Measurements from ENCODE around the gene LTBP4. TPM values are rescaled to one million over a fixed set of nuclear protein-coding genes. Genes with fewer than 3 reads are reported as not detected.

LTBP4 gene
- total RNA-seq, 2 donors from 2014 or later, result 164 to 195 TPM

- H3K4me1 Mint-ChIP-seq (ENCODE audit: low read depth), result peaks cover 78% of the 10 kb centered on the region
- peak in 1 of 2 donors; percentile 0 for ATAC-seq (replicated peaks in 1 of 2)
- H3K9me3 Mint-ChIP-seq, result no peaks in the 10 kb centered on the region
- H3K4me3 Mint-ChIP-seq, result peak overlapping the region; percentile 89 to 97
- H3K27ac Mint-ChIP-seq, result no peak overlapping the region
- H3K27me3 Mint-ChIP-seq (ENCODE audit: low read depth), result peaks cover 25% of the 10 kb centered on the region
- DNase-seq, result no peak
- H3K36me3 Mint-ChIP-seq (ENCODE audit: insufficient read depth in 2 of 2), result no peaks in the 10 kb centered on the region
Measured at GRCh38 chr19:40604647-40605215, 3.6 kb downstream of the LTBP4 start.

GRCh38 chr19:40605216-40605971 is 4.2 kb downstream of the LTBP4 start:
- Mint-ChIP-seq H3K36me3 (ENCODE audit: insufficient read depth in 2 of 2) (no peaks in the 10 kb centered on the region), H3K9me3 (no peaks in the 10 kb centered on the region), H3K27me3 (ENCODE audit: low read depth) (peaks cover 20% of the 10 kb centered on the region), H3K4me1 (ENCODE audit: low read depth) (peaks cover 82% of the 10 kb centered on the region), H3K4me3 (peak overlapping the region; percentile 89 to 97), H3K27ac (no peak overlapping the region)
- DNase-seq (peak; percentile 85 to 89), ATAC-seq (replicated peaks in 1 of 2) (peak; percentile 52 to 55)

DNA sequence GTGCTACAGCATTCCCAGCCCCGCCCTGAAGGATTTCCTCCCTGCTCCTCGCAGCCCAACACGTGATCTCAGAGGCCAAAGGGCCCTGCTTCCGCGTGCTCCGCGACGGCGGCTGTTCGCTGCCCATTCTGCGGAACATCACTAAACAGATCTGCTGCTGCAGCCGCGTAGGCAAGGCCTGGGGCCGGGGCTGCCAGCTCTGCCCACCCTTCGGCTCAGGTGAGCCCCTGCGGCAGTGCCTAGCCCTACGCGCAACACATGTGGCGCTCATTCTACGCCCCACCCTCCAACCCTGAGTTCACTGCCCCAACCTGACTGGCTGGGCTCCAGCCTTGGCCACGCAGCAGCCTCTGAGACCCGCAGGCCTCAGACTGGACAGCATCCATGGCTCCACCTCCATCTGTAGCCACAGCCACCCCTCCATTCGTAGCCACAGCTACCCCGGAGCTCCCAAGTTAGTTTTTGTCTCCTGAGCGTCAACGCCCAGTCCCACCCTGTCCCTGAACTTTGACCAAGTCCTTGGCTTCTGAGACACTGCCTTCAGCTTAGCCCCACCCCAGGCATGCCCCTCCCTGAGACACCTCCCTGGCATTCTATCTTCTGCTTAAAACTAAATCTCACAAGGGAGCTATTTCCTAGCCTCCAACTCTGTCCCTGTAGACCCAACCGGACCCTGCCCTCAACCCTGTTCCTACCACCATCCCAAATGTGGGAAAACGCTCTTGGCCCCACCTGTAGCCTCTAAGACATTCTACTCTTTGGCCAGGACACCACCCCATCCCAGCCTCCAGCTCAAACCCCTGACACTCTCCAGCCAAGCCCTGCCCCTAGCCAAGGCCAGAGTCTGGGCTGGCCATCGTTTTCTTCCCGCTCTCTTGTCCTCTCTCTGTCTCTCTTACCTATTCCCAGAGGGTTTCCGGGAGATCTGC is 6.4 kb downstream of the LTBP4 start:
- peak overlapping the region; percentile 45 to 97 for H3K4me3 Mint-ChIP-seq
- no peak overlapping the region for H3K27ac Mint-ChIP-seq
- ATAC-seq (replicated peaks in 1 of 2) (no peak), DNase-seq (no peak)
- peaks cover 88% of the 10 kb centered on the region for H3K4me1 Mint-ChIP-seq (ENCODE audit: low read depth)
- H3K36me3 Mint-ChIP-seq (ENCODE audit: insufficient read depth in 2 of 2), result no peaks in the 10 kb centered on the region
- no peaks in the 10 kb centered on the region for H3K9me3 Mint-ChIP-seq
- H3K27me3 Mint-ChIP-seq (ENCODE audit: low read depth), result peaks cover 13% of the 10 kb centered on the region

DNA sequence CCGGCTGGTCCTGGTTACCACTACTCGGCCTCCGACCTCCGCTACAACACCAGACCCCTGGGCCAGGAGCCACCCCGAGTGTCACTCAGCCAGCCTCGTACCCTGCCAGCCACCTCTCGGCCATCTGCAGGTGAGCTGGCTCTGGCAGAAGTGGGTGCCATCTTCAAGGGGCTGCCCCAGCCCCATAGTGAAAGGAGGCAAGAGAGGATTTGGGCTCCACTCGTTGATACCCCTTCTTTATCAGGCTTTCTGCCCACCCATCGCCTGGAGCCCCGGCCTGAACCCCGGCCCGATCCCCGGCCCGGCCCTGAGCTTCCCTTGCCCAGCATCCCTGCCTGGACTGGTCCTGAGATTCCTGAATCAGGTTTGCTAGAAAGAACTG is 7.1 kb downstream of the LTBP4 start:
- H3K4me1 Mint-ChIP-seq (ENCODE audit: low read depth), result peaks cover 82% of the 10 kb centered on the region
- DNase-seq (no peak), ATAC-seq (replicated peaks in 1 of 2) (no peak)
- no peaks in the 10 kb centered on the region for H3K9me3 Mint-ChIP-seq
- no peaks in the 10 kb centered on the region for H3K36me3 Mint-ChIP-seq (ENCODE audit: insufficient read depth in 2 of 2)
- H3K27ac Mint-ChIP-seq, result no peak overlapping the region
- peaks cover 7% of the 10 kb centered on the region for H3K27me3 Mint-ChIP-seq (ENCODE audit: low read depth)
- H3K4me3 Mint-ChIP-seq, result peak overlapping the region; percentile 8 to 97

DNA sequence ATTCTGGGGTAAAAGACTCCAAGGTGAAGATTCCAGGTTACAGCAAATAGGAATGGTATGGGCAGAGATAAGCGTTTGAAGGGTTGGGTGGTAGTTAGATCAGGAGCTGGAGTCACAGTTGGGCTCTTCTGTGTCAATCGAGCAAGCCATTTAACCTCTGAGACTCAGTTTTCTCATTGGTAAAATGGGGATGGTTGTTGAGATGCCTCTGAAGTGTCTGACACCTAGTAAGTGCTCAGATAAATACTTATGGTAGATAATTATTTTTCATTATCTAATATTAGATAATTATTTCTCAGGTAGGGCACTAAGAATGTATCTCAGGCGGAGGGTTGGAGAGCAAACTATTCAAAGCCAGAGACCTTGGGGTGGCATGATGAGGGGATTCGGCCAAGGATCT is 7.8 kb downstream of the LTBP4 start:
- H3K9me3 Mint-ChIP-seq, result no peaks in the 10 kb centered on the region
- peaks cover 0 to 1% of the 10 kb centered on the region in 2 donors for H3K36me3 Mint-ChIP-seq (ENCODE audit: insufficient read depth in 2 of 2)
- no peak for ATAC-seq (replicated peaks in 1 of 2)
- H3K4me1 Mint-ChIP-seq (ENCODE audit: low read depth), result peaks cover 75% of the 10 kb centered on the region
- H3K4me3 Mint-ChIP-seq, result peak overlapping the region; percentile 89 to 97
- H3K27ac Mint-ChIP-seq, result peak overlapping the region; percentile 55
- H3K27me3 Mint-ChIP-seq (ENCODE audit: low read depth), result peaks cover 4% of the 10 kb centered on the region
- no peak for DNase-seq

DNA sequence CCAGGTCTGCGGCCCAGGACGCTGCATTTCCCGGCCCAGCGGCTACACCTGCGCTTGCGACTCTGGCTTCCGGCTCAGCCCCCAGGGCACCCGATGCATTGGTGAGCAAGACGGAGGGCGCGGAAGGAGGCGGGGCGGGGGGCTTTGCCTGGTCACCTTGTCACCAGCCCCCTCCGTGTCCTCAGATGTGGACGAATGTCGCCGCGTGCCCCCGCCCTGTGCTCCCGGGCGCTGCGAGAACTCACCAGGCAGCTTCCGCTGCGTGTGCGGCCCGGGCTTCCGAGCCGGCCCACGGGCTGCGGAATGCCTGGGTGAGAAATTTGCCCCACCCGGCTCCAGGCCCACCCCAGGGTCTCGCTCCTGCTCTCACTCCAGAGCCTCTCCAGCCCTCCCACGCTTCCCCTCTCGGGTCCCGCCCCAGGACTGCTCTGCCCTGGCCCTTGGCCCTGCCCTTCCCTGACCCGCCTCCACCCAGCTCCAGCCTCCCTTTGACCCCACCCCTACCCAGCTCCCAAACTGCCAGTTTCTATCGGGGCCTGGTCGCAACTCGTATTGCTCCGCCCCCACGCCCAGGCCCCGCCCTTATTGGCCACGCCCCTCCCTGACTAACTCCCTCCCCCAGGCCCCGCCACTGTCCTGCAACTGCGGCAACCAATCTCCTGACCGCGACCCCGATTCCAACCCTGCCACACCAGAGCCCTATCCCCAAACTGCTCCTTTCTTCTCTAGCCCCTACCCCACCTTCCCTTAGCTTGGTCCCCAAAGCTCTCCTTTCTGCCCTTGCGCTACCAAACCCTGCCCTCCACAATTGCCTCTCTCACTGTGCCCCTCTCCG is 8.6 kb downstream of the LTBP4 start:
- H3K27ac Mint-ChIP-seq, result peak overlapping the region; percentile 87
- H3K4me3 Mint-ChIP-seq, result peak overlapping the region; percentile 89 to 97
- H3K4me1 Mint-ChIP-seq (ENCODE audit: low read depth), result peaks cover 71% of the 10 kb centered on the region

DNA sequence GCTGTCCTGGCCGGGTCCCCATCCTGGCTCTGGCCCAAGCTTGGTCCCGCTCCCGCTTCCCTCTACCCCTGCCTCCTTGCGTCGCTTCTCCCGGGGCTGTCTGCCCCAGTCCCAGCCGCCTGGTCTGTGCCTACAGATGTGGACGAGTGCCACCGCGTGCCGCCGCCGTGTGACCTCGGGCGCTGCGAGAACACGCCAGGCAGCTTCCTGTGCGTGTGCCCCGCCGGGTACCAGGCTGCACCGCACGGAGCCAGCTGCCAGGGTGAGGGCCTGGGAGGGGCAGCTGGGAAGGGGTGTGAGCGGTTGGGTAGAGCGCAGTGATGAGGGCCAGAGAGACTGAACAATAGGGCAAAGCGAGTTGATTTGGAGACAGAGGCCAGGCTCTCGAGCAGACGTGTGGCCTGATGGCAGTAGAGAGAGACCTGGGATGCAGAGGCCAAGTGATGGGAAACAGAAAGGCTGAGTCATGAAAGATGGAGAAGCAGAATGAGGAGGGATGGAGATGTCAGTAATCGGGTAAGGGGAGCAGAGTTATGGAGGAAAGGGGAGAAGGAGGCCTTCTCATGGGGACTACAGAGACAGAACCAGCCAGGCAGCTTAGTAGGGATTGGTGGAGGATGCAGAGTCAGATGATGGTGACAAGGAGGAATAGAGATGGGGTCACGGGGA is 9.4 kb downstream of the LTBP4 start:
- Mint-ChIP-seq H3K4me1 (ENCODE audit: low read depth) (peaks cover 73% of the 10 kb centered on the region), H3K27ac (peak overlapping the region; percentile 87), H3K9me3 (no peaks in the 10 kb centered on the region), H3K4me3 (peak overlapping the region; percentile 89 to 97), H3K36me3 (ENCODE audit: insufficient read depth in 2 of 2) (peaks cover 1 to 10% of the 10 kb centered on the region in 2 donors), H3K27me3 (ENCODE audit: low read depth) (no peaks in the 10 kb centered on the region)
- DNase-seq (peak; percentile 71 to 76), ATAC-seq (replicated peaks in 1 of 2) (peak; percentile 15 to 16)

More for the DNA sequence above, 8.6 kb downstream of the LTBP4 start:
- ATAC-seq (replicated peaks in 1 of 2), result peak; percentile 57 to 63
- peak; percentile 94 to 97 for DNase-seq
- no peaks in the 10 kb centered on the region for H3K9me3 Mint-ChIP-seq
- H3K36me3 Mint-ChIP-seq (ENCODE audit: insufficient read depth in 2 of 2), result peaks cover 1 to 4% of the 10 kb centered on the region in 2 donors
- H3K27me3 Mint-ChIP-seq (ENCODE audit: low read depth), result no peaks in the 10 kb centered on the region

DNA sequence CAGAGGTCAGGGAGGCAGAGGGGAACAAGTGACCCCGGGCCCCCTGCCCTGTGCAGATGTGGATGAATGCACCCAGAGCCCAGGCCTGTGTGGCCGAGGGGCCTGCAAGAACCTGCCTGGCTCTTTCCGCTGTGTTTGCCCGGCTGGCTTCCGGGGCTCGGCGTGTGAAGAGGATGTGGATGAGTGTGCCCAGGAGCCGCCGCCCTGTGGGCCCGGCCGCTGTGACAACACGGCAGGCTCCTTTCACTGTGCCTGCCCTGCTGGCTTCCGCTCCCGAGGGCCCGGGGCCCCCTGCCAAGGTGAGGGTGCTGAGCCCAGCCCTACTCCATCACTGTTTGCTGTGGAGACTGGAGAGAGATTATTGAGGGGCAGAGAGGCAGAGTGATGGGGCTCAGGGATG is 9.9 kb downstream of the LTBP4 start:
- H3K36me3 Mint-ChIP-seq (ENCODE audit: insufficient read depth in 2 of 2), result peaks cover 3 to 14% of the 10 kb centered on the region in 2 donors
- no peaks in the 10 kb centered on the region for H3K27me3 Mint-ChIP-seq (ENCODE audit: low read depth)
- peak overlapping the region; percentile 89 to 97 for H3K4me3 Mint-ChIP-seq
- no peak for DNase-seq
- peak overlapping the region; percentile 25 for H3K27ac Mint-ChIP-seq
- peaks cover 73% of the 10 kb centered on the region for H3K4me1 Mint-ChIP-seq (ENCODE audit: low read depth)
- no peaks in the 10 kb centered on the region for H3K9me3 Mint-ChIP-seq
- ATAC-seq (replicated peaks in 1 of 2), result no peak

DNA sequence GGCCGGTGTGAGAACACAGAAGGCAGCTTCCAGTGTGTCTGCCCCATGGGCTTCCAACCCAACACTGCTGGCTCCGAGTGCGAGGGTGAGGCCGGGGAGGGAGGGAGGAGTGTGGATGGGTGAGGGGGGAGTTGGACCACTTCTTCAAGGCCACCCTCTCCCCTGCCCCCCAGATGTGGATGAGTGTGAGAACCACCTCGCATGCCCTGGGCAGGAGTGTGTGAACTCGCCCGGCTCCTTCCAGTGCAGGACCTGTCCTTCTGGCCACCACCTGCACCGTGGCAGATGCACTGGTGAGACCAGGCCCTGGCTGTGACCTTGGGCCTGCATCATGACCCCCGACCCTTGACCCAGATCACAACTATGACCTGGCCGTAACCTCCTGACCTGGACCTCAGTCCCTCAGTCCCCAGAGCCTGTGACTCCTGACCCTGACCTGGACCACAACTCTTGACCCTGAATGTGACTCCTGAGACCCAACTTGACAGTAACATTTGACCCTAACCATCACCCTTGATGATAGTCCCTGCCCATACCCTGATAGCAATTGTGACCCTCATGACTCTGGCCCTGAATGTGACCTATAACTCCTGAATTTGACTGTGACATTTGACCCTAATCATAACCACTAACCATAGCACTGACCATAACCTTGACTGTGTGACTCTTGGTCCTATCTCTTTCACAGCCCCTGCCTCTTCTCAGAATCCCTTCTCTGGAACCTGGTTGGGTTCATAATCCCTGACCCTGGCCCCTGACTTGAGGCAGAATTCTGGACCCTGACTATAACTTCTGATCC is 10.9 kb downstream of the LTBP4 start:
- DNase-seq (no peak), ATAC-seq (replicated peaks in 1 of 2) (no peak)
- Mint-ChIP-seq H3K4me3 (peak overlapping the region; percentile 96 to 100), H3K4me1 (ENCODE audit: low read depth) (peaks cover 63% of the 10 kb centered on the region), H3K27me3 (ENCODE audit: low read depth) (no peaks in the 10 kb centered on the region), H3K27ac (peak overlapping the region; percentile 14), H3K36me3 (ENCODE audit: insufficient read depth in 2 of 2) (peaks cover 3 to 14% of the 10 kb centered on the region in 2 donors), H3K9me3 (no peaks in the 10 kb centered on the region)

DNA sequence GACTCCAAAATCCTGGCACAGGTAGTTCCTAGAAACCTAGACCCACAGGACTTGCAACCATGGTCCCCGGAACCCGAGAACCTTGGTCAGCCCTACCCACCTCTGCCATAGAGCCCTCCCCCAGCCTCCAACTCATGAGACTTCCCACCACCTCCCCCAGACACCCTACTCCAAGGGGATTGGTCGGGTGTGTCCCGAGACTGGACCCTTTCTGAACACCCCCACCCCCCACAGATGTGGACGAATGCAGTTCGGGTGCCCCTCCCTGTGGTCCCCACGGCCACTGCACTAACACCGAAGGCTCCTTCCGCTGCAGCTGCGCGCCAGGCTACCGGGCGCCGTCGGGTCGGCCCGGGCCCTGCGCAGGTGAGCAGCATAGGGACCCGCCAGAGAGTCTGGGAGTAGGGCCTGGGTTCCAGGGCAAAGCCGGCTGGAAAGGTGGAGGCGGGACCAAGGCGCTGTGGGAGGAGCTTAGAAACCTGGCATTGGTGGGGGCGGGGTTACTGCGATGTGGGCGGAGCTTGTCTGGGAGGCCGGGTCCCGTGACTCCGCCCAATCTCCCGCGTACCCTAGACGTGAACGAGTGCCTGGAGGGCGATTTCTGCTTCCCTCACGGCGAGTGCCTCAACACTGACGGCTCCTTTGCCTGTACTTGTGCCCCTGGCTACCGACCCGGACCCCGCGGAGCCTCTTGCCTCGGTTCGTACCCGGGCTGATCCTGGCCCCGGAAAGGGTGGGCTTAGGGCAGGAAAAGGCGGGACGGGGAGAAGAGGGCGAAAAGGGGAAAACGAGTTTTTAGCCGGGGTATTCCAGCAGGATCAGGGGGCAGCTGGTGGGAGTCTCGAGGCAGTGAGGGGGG is 11.9 kb downstream of the LTBP4 start:
- ATAC-seq (replicated peaks in 1 of 2) (peak; percentile 6 to 7), DNase-seq (peak; percentile 85 to 89)
- Mint-ChIP-seq H3K27me3 (ENCODE audit: low read depth) (no peaks in the 10 kb centered on the region), H3K9me3 (no peaks in the 10 kb centered on the region), H3K27ac (peak overlapping the region; percentile 98), H3K36me3 (ENCODE audit: insufficient read depth in 2 of 2) (peaks cover 3 to 14% of the 10 kb centered on the region in 2 donors), H3K4me1 (ENCODE audit: low read depth) (peaks cover 54% of the 10 kb centered on the region), H3K4me3 (peak overlapping the region; percentile 96 to 100)

Measured in activated T-cell treated with anti-CD3 and anti-CD28 coated beads, Interleukin-2, amount 50 U/mL, for 72 hours (primary cell).